HepG2 (cell line): Measurements from ENCODE around the gene NXN. TPM values are rescaled to one million over a fixed set of nuclear protein-coding genes. Genes with fewer than 3 reads are reported as not detected.

Source experiments
- ARNT2 ChIP-seq: sonication (generic); formaldehyde crosslinking; IDR thresholded peaks from 2 replicates; pipeline ENCODE4 v1.8.0; 2022; ENCODE audit warnings: mild to moderate bottlenecking, low read depth, missing genetic modification reagents, moderate library complexity
- BCL6 ChIP-seq: IDR thresholded peaks from 2 replicates; pipeline ENCODE4 v1.6.1; 2016; ENCODE audit warnings: missing genetic modification reagents, missing compliant biosample characterization
- CREB1 ChIP-seq, 2 experiments: fragments of 450-650 bp in 1 of 2; IDR thresholded peaks; 2 replicates each; pipeline ENCODE4 v1.6.1; 2016 to 2017; ENCODE audit warnings: control low read depth in 1 of 2, mild to moderate bottlenecking in 1 of 2, missing compliant biosample characterization in 1 of 2, missing genetic modification characterization in 1 of 2
- FLYWCH1 ChIP-seq: sonication (generic); formaldehyde crosslinking; IDR thresholded peaks from 2 replicates; pipeline ENCODE4 v1.8.1; 2023; ENCODE audit warnings: mild to moderate bottlenecking, missing genetic modification reagents
- GLI4 ChIP-seq: sonication (generic); formaldehyde crosslinking; IDR thresholded peaks from 2 replicates; pipeline ENCODE4 v1.5.1; 2020; ENCODE audit warnings: missing genetic modification reagents, mild to moderate bottlenecking, moderate library complexity, borderline replicate concordance
- KDM2A ChIP-seq: sonication (generic); formaldehyde crosslinking; IDR thresholded peaks from 2 replicates; pipeline ENCODE4 v1.4.0; 2020; ENCODE audit warnings: low read depth, missing genetic modification reagents, borderline replicate concordance
- KLF13 ChIP-seq: sonication (generic); formaldehyde crosslinking; IDR thresholded peaks from 2 replicates; pipeline ENCODE4 v1.4.0; 2020; ENCODE audit warnings: mild to moderate bottlenecking, missing genetic modification reagents
- KMT2A ChIP-seq: sonication (generic); formaldehyde crosslinking; IDR thresholded peaks from 2 replicates; pipeline ENCODE4 v1.4.0; 2020; ENCODE audit warnings: missing genetic modification reagents
- MIER2 ChIP-seq: IDR thresholded peaks from 2 replicates; pipeline ENCODE4 v1.6.1; 2016; ENCODE audit warnings: missing biosample characterization, missing genetic modification reagents
- MTF2 ChIP-seq: sonication (generic); formaldehyde crosslinking; IDR thresholded peaks from 2 replicates; pipeline ENCODE4 v1.5.0; 2020; ENCODE audit warnings: missing genetic modification reagents, borderline replicate concordance
- MYC ChIP-seq: sonication (generic); formaldehyde crosslinking; IDR thresholded peaks from 2 replicates; pipeline ENCODE4 v1.9.0; 2021; ENCODE audit warnings: missing genetic modification reagents, borderline replicate concordance
- NFIC ChIP-seq: IDR thresholded peaks from 2 replicates; pipeline ENCODE4 v1.6.1; 2012; ENCODE audit warnings: mild to moderate bottlenecking, low read length, inconsistent platforms
- RFX1 ChIP-seq: fragments of 450-650 bp; IDR thresholded peaks from 2 replicates; pipeline ENCODE4 v1.6.1; 2017
- SAP130 ChIP-seq: IDR thresholded peaks from 2 replicates; pipeline ENCODE4 v1.6.1; 2016; ENCODE audit warnings: low read depth
- SETDB1 ChIP-seq: sonication (generic); formaldehyde crosslinking; IDR thresholded peaks from 2 replicates; pipeline ENCODE4 v1.5.1; 2020; ENCODE audit warnings: missing genetic modification reagents, mild to moderate bottlenecking, borderline replicate concordance
- SOX5 ChIP-seq: IDR thresholded peaks from 2 replicates; pipeline ENCODE4 v1.6.1; 2016; ENCODE audit warnings: borderline replicate concordance
- U2AF2 ChIP-seq: fragments of 200-400 bp; formaldehyde crosslinking; IDR thresholded peaks from 2 replicates; pipeline ENCODE4 v1.6.1; 2017; ENCODE audit warnings: low read depth, mild to moderate bottlenecking, low read length
- ZBTB7B ChIP-seq: sonication (generic); formaldehyde crosslinking; IDR thresholded peaks from 2 replicates; pipeline ENCODE4 v1.4.0; 2020; ENCODE audit warnings: missing genetic modification reagents
- ZNF484 ChIP-seq: sonication (generic); formaldehyde crosslinking; IDR thresholded peaks from 2 replicates; pipeline ENCODE4 v1.5.1; 2020; ENCODE audit warnings: mild to moderate bottlenecking, low read depth, missing genetic modification reagents, borderline replicate concordance
- ZNF780A ChIP-seq: sonication (generic); formaldehyde crosslinking; IDR thresholded peaks from 2 replicates; pipeline ENCODE4 v1.8.0; 2022; ENCODE audit warnings: mild to moderate bottlenecking, missing genetic modification reagents, moderate library complexity
- polyA plus RNA-seq, 8 experiments: library from polyadenylated mRNA; depleted of rRNA in 3 of 8; stranded (reverse) in 7 of 8; unstranded in 1 of 8; fragments of >200 nt; fragmentation: Illumina TruSeq in 4 of 8; extraction: Trizol in 4 of 8; gene quantifications; 2 replicates each; pipeline versions ENCODE4 v1.2.1 to v1.2.3, GENCODE V29; 2011 to 2016; ENCODE audit warnings: low read depth in 4 of 8, missing spikeins in 1 of 8, mixed read lengths in 1 of 8; ENCODE audit not compliant: insufficient read depth in 1 of 8
- total RNA-seq, 5 experiments: library from RNA; depleted of rRNA; stranded (reverse); fragments of >200 nt; fragmentation: Illumina TruSeq; extraction: Trizol; gene quantifications; 2 replicates each; pipeline ENCODE4 v1.2.3, GENCODE V29; 2016; ENCODE audit warnings: low read depth in 1 of 5
- TF ChIP-seq, protein P1 (sequence below): sonication (generic); formaldehyde crosslinking; conservative IDR thresholded peaks from 2 replicates; pipeline ENCODE4 v1.5.0; 2020; ENCODE audit warnings: missing genetic modification reagents
- TF ChIP-seq, protein P2 (sequence below): IDR thresholded peaks from 2 replicates; pipeline ENCODE4 v1.6.1; 2016; ENCODE audit warnings: missing biosample characterization, missing genetic modification reagents, low read depth
- TF ChIP-seq, protein P3 (sequence below): sonication (generic); formaldehyde crosslinking; IDR thresholded peaks from 2 replicates; pipeline ENCODE4 v1.4.0; 2020; ENCODE audit warnings: missing genetic modification reagents

The NXN gene
- total and polyA plus RNA-seq, 2 of the 13 experiments (the other 11 are each of a cell fraction or from before 2014, with no cell fraction given), result 22.2 to 24.3 TPM

DNA sequence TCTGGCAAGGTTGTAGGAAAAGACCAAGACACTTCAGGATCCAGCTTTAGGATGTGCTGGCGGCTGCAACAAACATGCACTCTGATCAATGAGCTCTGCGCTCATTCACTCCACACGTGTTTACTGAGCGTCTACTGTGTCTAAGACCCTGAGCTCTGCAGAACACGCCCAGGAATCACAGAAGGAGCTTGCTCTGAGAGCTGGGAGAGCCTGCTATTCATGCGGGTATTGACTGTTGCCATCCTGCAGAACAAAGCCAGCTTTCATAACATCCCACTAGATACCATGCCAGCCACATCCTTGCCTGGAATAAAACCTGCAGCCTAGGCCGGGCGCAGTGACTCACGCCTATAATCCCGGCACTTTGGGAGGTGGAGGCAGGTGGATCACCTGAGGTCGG is 44.1 kb downstream of the NXN start (continued):
- TF ChIP-seq MYC (0 out of 2 replicates have a peak, but pooled peaks have one; percentile 34), MIER2 (CRISPR knock-in tag) (no peak), ZNF484 (CRISPR knock-in tag) (no peak), KMT2A (CRISPR knock-in tag) (peak; percentile 65), KLF13 (CRISPR knock-in tag) (no peak), GLI4 (CRISPR knock-in tag) (no peak), ZBTB7B (CRISPR knock-in tag) (0 out of 2 replicates have a peak, but pooled peaks have one; percentile 53), ARNT2 (no peak), NFIC (no peak), U2AF2 (no peak), FLYWCH1 (no peak), SAP130 (CRISPR knock-in tag) (peak; percentile 65), RFX1 (no peak), KDM2A (CRISPR knock-in tag) (0 out of 2 replicates have a peak, but pooled peaks have one; percentile 22), ZNF780A (CRISPR knock-in tag) (no peak), BCL6 (CRISPR knock-in tag) (peak; percentile 46; the same call in 1 of the 2 replicates), CREB1 (IDR thresholded peaks at IDR 0.05) (no peak), CREB1 (CRISPR knock-in tag; IDR thresholded peaks at IDR 0.05) (0 out of 2 replicates have a peak, but pooled peaks have one; percentile 35), SOX5 (peak; percentile 72; the same call in 1 of the 2 replicates), SETDB1 (CRISPR knock-in tag) (no peak), MTF2 (CRISPR knock-in tag) (no peak)
- TF ChIP-seq, protein P1, sequence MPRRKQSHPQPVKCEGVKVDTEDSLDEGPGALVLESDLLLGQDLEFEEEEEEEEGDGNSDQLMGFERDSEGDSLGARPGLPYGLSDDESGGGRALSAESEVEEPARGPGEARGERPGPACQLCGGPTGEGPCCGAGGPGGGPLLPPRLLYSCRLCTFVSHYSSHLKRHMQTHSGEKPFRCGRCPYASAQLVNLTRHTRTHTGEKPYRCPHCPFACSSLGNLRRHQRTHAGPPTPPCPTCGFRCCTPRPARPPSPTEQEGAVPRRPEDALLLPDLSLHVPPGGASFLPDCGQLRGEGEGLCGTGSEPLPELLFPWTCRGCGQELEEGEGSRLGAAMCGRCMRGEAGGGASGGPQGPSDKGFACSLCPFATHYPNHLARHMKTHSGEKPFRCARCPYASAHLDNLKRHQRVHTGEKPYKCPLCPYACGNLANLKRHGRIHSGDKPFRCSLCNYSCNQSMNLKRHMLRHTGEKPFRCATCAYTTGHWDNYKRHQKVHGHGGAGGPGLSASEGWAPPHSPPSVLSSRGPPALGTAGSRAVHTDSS (CRISPR knock-in tag), result no peak
- TF ChIP-seq, protein P2, sequence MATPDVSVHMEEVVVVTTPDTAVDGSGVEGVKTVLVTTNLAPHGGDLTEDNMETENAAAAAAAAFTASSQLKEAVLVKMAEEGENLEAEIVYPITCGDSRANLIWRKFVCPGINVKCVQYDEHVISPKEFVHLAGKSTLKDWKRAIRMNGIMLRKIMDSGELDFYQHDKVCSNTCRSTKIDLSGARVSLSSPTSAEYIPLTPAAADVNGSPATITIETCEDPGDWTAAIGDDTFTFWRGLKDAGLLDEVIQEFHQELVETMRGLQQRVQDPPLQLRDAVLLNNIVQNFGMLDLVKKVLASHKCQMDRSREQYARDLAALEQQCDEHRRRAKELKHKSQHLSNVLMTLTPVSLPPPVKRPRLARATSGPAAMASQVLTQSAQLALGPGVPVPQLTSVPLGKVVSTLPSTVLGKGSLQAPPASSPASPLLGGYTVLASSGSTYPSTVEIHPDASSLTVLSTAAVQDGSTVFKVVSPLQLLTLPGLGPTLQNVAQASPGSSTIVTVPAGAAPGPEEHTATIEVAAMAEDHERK, result no peak
- TF ChIP-seq, protein P3, sequence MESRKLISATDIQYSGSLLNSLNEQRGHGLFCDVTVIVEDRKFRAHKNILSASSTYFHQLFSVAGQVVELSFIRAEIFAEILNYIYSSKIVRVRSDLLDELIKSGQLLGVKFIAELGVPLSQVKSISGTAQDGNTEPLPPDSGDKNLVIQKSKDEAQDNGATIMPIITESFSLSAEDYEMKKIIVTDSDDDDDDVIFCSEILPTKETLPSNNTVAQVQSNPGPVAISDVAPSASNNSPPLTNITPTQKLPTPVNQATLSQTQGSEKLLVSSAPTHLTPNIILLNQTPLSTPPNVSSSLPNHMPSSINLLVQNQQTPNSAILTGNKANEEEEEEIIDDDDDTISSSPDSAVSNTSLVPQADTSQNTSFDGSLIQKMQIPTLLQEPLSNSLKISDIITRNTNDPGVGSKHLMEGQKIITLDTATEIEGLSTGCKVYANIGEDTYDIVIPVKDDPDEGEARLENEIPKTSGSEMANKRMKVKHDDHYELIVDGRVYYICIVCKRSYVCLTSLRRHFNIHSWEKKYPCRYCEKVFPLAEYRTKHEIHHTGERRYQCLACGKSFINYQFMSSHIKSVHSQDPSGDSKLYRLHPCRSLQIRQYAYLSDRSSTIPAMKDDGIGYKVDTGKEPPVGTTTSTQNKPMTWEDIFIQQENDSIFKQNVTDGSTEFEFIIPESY (CRISPR knock-in tag), result peak; percentile 63
